ENCODE results near the gene P4HA1.

Gene P4HA1

GRCh38 chr10:73095481-73096021 is 1.1 kb downstream of the P4HA1 start:
- H2BK5ac ChIP-seq (ENCODE audit: low read depth, low read length, poor library complexity), result peak overlapping the region; percentile 54
- no peak overlapping the region for H4K8ac ChIP-seq (ENCODE audit: low read depth, low read length)

DNA sequence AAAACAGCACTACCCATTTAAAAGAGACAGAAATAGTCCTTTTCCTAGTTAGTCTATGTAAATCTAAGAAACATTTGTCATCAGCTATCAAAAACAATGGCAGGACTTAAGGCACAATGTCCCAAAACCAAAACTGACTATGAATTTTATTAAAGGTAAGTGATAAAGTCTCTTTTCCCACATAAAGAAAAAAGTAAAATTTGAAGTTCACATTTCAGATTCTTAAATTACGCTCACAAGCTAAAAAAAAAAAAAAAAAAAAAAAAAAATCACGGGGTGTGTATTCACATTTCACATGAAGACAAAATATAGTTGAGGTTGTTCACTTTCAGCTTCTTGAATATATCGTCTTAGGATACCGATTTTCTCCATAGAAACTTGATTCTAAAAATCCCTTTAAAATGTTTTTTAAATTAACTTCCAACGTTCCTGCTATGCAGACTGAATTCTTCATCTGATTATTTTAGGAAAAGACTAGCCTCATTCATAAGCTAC is 1.6 kb downstream of the P4HA1 start:
- Histone ChIP-seq H2BK120ac (ENCODE audit: insufficient read depth, low read length, poor library complexity) (no peak overlapping the region), H3K4me2 (ENCODE audit: low read length) (no peak overlapping the region), H3K79me2 (ENCODE audit: control insufficient read depth, insufficient read depth, low read length, poor library complexity) (peaks cover 8% of the 10 kb centered on the region), H3K18ac (ENCODE audit: low read length) (no peak overlapping the region), H4K12ac (ENCODE audit: low read depth, low read length) (no peak overlapping the region), H3K79me1 (ENCODE audit: low read length) (peaks cover 11% of the 10 kb centered on the region), H3K9me3 (ENCODE audit: insufficient read depth, low read depth, low read length) (no peaks in the 10 kb centered on the region), H2BK5ac (ENCODE audit: low read depth, low read length, poor library complexity) (no peak overlapping the region), H3K9ac (ENCODE audit: low read length) (no peak overlapping the region), H3K36me3 (ENCODE audit: control insufficient read depth in 1 of 2, insufficient read depth in 2 of 2, low read length in 2 of 2) (peaks cover 3 to 4% of the 10 kb centered on the region in 2 experiments), H3K27ac (ENCODE audit: low read depth, low read length) (peak overlapping the region; percentile 79), H4K8ac (ENCODE audit: low read depth, low read length) (no peak overlapping the region), H3K4me3 (ENCODE audit: low read depth, low read length) (no peak overlapping the region), H4K91ac (ENCODE audit: low read depth, low read length) (no peak overlapping the region), H3K27me3 (ENCODE audit: insufficient read depth, low read length) (no peaks in the 10 kb centered on the region), H2AFZ (ENCODE audit: insufficient read depth, low read length, poor library complexity) (no peak overlapping the region), H2BK12ac (ENCODE audit: low read length) (no peak overlapping the region), H3K23ac (ENCODE audit: low read length) (no peak overlapping the region), H2AK5ac (ENCODE audit: low read length) (no peak overlapping the region), H3K4me1 (ENCODE audit: control insufficient read depth in 1 of 2, insufficient read depth in 2 of 2, low read length in 2 of 2) (no peaks in the 10 kb centered on the region), H3K14ac (ENCODE audit: low read length) (no peak overlapping the region), H3K4ac (ENCODE audit: low read depth, low read length) (no peak overlapping the region)
- no CpG with 5 or more reads among the region's 5 CpGs for WGBS (ENCODE audit: extremely low coverage, insufficient coverage, insufficient read length)
- no peak for DNase-seq

More at GRCh38 chr10:73095481-73096021, 1.1 kb downstream of the P4HA1 start:
- Histone ChIP-seq H3K23ac (ENCODE audit: low read length) (no peak overlapping the region), H3K79me2 (ENCODE audit: control insufficient read depth, insufficient read depth, low read length, poor library complexity) (peaks cover 8% of the 10 kb centered on the region), H3K4me3 (ENCODE audit: low read depth, low read length) (peak overlapping the region; percentile 88), H4K12ac (ENCODE audit: low read depth, low read length) (no peak overlapping the region), H3K27ac (ENCODE audit: low read depth, low read length) (peak overlapping the region; percentile 79), H3K14ac (ENCODE audit: low read length) (no peak overlapping the region), H3K4me1 (ENCODE audit: control insufficient read depth in 1 of 2, insufficient read depth in 2 of 2, low read length in 2 of 2) (no peaks in the 10 kb centered on the region), H3K9ac (ENCODE audit: low read length) (peak overlapping the region; percentile 81), H3K27me3 (ENCODE audit: insufficient read depth, low read length) (no peaks in the 10 kb centered on the region), H3K18ac (ENCODE audit: low read length) (no peak overlapping the region), H3K4ac (ENCODE audit: low read depth, low read length) (no peak overlapping the region), H2BK120ac (ENCODE audit: insufficient read depth, low read length, poor library complexity) (peak overlapping the region; percentile 7), H3K4me2 (ENCODE audit: low read length) (peak overlapping the region; percentile 66), H2AFZ (ENCODE audit: insufficient read depth, low read length, poor library complexity) (no peak overlapping the region), H2AK5ac (ENCODE audit: low read length) (no peak overlapping the region), H4K91ac (ENCODE audit: low read depth, low read length) (no peak overlapping the region), H3K79me1 (ENCODE audit: low read length) (peaks cover 11% of the 10 kb centered on the region), H3K9me3 (ENCODE audit: insufficient read depth, low read depth, low read length) (no peaks in the 10 kb centered on the region), H3K36me3 (ENCODE audit: control insufficient read depth in 1 of 2, insufficient read depth in 2 of 2, low read length in 2 of 2) (peaks cover 3 to 5% of the 10 kb centered on the region in 2 experiments), H2BK12ac (ENCODE audit: low read length) (no peak overlapping the region)
- no CpG with 5 or more reads among the region's 14 CpGs for WGBS (ENCODE audit: extremely low coverage, insufficient coverage, insufficient read length)
- DNase-seq, result peak; percentile 47 to 76

DNA sequence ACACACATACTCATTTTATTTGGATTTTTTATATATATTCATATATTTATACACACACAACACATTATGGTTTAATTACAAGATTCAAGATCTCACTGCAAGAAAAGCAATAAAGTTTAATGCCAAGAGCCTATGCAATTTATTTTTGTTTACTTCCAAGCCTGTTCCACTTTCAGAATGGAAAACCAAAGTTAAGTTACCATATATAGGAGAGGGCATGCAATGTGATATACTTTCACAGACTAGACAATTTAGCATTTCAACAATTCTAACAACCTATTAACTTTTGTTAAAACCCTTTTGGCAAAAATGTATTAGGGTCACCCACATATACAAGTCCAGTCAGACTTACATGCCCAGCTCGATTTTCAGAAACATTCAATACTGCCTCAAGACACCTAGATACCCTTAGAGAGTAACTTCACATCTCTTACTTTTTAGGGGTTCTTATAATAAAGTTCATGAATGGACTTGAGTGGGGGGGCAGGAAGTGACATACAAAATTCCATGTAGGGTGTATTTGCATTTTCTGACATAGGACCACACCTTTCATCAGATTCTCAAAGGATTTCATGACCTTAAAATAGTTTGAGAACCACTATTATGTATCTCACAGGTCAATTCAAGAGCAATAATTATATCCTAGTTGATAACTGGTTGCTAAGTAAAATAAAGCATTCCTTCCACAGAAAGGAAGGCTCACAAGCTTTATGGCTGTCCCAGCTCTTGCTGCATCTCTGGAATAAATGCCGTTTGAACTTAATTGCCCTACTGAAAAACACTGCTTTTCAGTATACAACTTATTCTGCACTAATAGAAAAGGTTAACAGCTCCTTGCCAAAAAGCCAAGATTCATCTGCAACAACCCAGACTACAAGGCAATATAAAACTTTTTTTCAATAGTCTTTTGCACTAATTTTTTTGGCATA is 2.5 kb downstream of the P4HA1 start:
- Histone ChIP-seq H2BK5ac (ENCODE audit: low read depth, low read length, poor library complexity) (no peak overlapping the region), H4K12ac (ENCODE audit: low read depth, low read length) (no peak overlapping the region), H3K79me1 (ENCODE audit: low read length) (peaks cover 11% of the 10 kb centered on the region), H3K4me2 (ENCODE audit: low read length) (peak overlapping the region; percentile 56), H3K27ac (ENCODE audit: low read depth, low read length) (no peak overlapping the region), H3K4me1 (ENCODE audit: control insufficient read depth in 1 of 2, insufficient read depth in 2 of 2, low read length in 2 of 2) (no peaks in the 10 kb centered on the region), H2BK12ac (ENCODE audit: low read length) (no peak overlapping the region), H4K8ac (ENCODE audit: low read depth, low read length) (no peak overlapping the region), H3K27me3 (ENCODE audit: insufficient read depth, low read length) (no peaks in the 10 kb centered on the region), H2AK5ac (ENCODE audit: low read length) (no peak overlapping the region), H3K79me2 (ENCODE audit: control insufficient read depth, insufficient read depth, low read length, poor library complexity) (peaks cover 12% of the 10 kb centered on the region), H2AFZ (ENCODE audit: insufficient read depth, low read length, poor library complexity) (no peak overlapping the region), H3K9ac (ENCODE audit: low read length) (no peak overlapping the region), H2BK120ac (ENCODE audit: insufficient read depth, low read length, poor library complexity) (no peak overlapping the region), H3K4me3 (ENCODE audit: low read depth, low read length) (no peak overlapping the region), H3K18ac (ENCODE audit: low read length) (no peak overlapping the region), H3K23ac (ENCODE audit: low read length) (no peak overlapping the region), H4K91ac (ENCODE audit: low read depth, low read length) (no peak overlapping the region), H3K4ac (ENCODE audit: low read depth, low read length) (no peak overlapping the region), H3K36me3 (ENCODE audit: control insufficient read depth in 1 of 2, insufficient read depth in 2 of 2, low read length in 2 of 2) (peaks cover 0 to 7% of the 10 kb centered on the region in 2 experiments), H3K9me3 (ENCODE audit: insufficient read depth, low read depth, low read length) (no peaks in the 10 kb centered on the region), H3K14ac (ENCODE audit: low read length) (no peak overlapping the region)
- no CpG with 5 or more reads among the region's 2 CpGs for WGBS (ENCODE audit: extremely low coverage, insufficient coverage, insufficient read length)
- DNase-seq, result no peak

DNA sequence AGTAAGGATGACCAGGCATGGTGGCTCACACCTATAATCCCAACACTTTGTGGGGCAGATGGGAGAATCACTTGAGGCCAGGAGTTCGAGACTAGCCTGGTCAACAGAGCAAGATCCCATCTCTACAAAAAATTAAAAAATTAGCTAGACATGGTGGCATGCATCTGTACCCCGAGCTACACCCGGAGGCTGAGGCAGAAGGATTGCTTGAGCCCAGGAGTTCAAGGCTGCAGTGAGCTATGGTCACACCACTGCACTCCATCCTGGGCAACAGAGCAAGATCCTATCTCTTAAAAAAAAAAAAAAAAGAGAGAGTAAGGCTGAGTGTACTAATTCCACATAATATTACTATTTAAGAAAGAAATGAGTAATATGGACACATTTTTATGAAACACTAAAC is 3.8 kb downstream of the P4HA1 start:
- H2BK120ac ChIP-seq (ENCODE audit: insufficient read depth, low read length, poor library complexity), result no peak overlapping the region
- H3K27ac ChIP-seq (ENCODE audit: low read depth, low read length), result no peak overlapping the region
- H3K23ac ChIP-seq (ENCODE audit: low read length), result no peak overlapping the region
- WGBS (ENCODE audit: extremely low coverage, insufficient coverage, insufficient read length), result no CpG with 5 or more reads among the region's 3 CpGs
- no peak overlapping the region for H2BK12ac ChIP-seq (ENCODE audit: low read length)
- no peak overlapping the region for H4K8ac ChIP-seq (ENCODE audit: low read depth, low read length)
- no peak overlapping the region for H2BK5ac ChIP-seq (ENCODE audit: low read depth, low read length, poor library complexity)
- no peak for DNase-seq
- no peak overlapping the region for H4K91ac ChIP-seq (ENCODE audit: low read depth, low read length)
- no peaks in the 10 kb centered on the region for H3K4me1 ChIP-seq (ENCODE audit: control insufficient read depth in 1 of 2, insufficient read depth in 2 of 2, low read length in 2 of 2)
- no peak overlapping the region for H3K4me3 ChIP-seq (ENCODE audit: low read depth, low read length)
- no peak overlapping the region for H3K4me2 ChIP-seq (ENCODE audit: low read length)
- peaks cover 0 to 7% of the 10 kb centered on the region in 2 experiments for H3K36me3 ChIP-seq (ENCODE audit: control insufficient read depth in 1 of 2, insufficient read depth in 2 of 2, low read length in 2 of 2)
- no peak overlapping the region for H3K9ac ChIP-seq (ENCODE audit: low read length)
- H3K79me1 ChIP-seq (ENCODE audit: low read length), result peaks cover 11% of the 10 kb centered on the region
- H3K18ac ChIP-seq (ENCODE audit: low read length), result no peak overlapping the region
- H4K12ac ChIP-seq (ENCODE audit: low read depth, low read length), result no peak overlapping the region
- H3K9me3 ChIP-seq (ENCODE audit: insufficient read depth, low read depth, low read length), result no peaks in the 10 kb centered on the region
- peaks cover 12% of the 10 kb centered on the region for H3K79me2 ChIP-seq (ENCODE audit: control insufficient read depth, insufficient read depth, low read length, poor library complexity)
- no peak overlapping the region for H3K14ac ChIP-seq (ENCODE audit: low read length)
- no peak overlapping the region for H2AK5ac ChIP-seq (ENCODE audit: low read length)
- H3K4ac ChIP-seq (ENCODE audit: low read depth, low read length), result peak overlapping the region; percentile 93
- no peaks in the 10 kb centered on the region for H3K27me3 ChIP-seq (ENCODE audit: insufficient read depth, low read length)
- no peak overlapping the region for H2AFZ ChIP-seq (ENCODE audit: insufficient read depth, low read length, poor library complexity)

Measured in trophoblast cell (in vitro differentiated cells and primary cell).